WTC11 (cell line): Measurements from ENCODE around the gene DPP9. TPM values are rescaled to one million over a fixed set of nuclear protein-coding genes. Genes with fewer than 3 reads are reported as not detected.

ENCODE experiments used
- ATAC-seq: fragments of 200-7000 bp; cut with Tn5 transposase; 2 replicates; pipeline ENCODE4 v1.10.0; 2021; ENCODE audit warnings: mild to moderate bottlenecking, moderate library complexity
- CTCF ChIA-PET: fragments of 300-600 bp; sonication (Branson Sonifier 250); formaldehyde crosslinking; loops from one replicate; lab custom pipeline; 2021; ENCODE audit warnings: antibody characterized with exemption; lab: Charles Lee
- POLR2A ChIA-PET: fragments of 350-600 bp; sonication (Branson Sonifier 250); formaldehyde crosslinking; loops from one replicate; lab custom pipeline; 2021; ENCODE audit warnings: antibody characterized with exemption; lab: Charles Lee
- DNase-seq: peaks from one replicate; pipeline ENCODE4 v3.0.0; 2021; ENCODE audit warnings: low spot score
- H3K27ac Mint-ChIP-seq: 2 replicates; pipeline ENCODE4 v1.8.0; 2021; ENCODE audit warnings: mixed read lengths
- H3K27me3 Mint-ChIP-seq: 2 replicates; pipeline ENCODE4 v1.8.0; 2021; ENCODE audit warnings: low read depth, mild to moderate bottlenecking, moderate library complexity, mixed read lengths
- H3K36me3 Mint-ChIP-seq: 2 replicates; pipeline ENCODE4 v1.8.0; 2021; ENCODE audit warnings: mixed read lengths
- H3K4me1 Mint-ChIP-seq: 2 replicates; pipeline ENCODE4 v1.8.0; 2022; ENCODE audit warnings: mixed read lengths
- H3K4me3 Mint-ChIP-seq: 2 replicates; pipeline ENCODE4 v1.8.0; 2021; ENCODE audit warnings: mild to moderate bottlenecking, moderate library complexity, mixed read lengths
- H3K9me3 Mint-ChIP-seq: 2 replicates; pipeline ENCODE4 v1.8.0; 2021; ENCODE audit warnings: mixed read lengths
- ELF4 ChIP-seq: sonication (generic); formaldehyde crosslinking; IDR thresholded peaks from 2 replicates; pipeline ENCODE4 v1.8.1; 2022; ENCODE audit warnings: low read depth, mild to moderate bottlenecking, moderate library complexity, missing genetic modification reagents
- FOXP1 ChIP-seq: sonication (generic); formaldehyde crosslinking; IDR thresholded peaks from 2 replicates; pipeline ENCODE4 v1.8.0; 2022; ENCODE audit warnings: missing genetic modification reagents, mild to moderate bottlenecking, moderate library complexity, borderline replicate concordance
- GABPB1 ChIP-seq: sonication (generic); formaldehyde crosslinking; IDR thresholded peaks from 2 replicates; pipeline ENCODE4 v1.8.1; 2023; ENCODE audit warnings: mild to moderate bottlenecking, missing genetic modification reagents
- HMGA2 ChIP-seq: fragments of 250-450 bp; sonication (Bioruptor Pico); IDR thresholded peaks from 2 replicates; pipeline ENCODE4 v1.4.0; 2021; ENCODE audit warnings: mild to moderate bottlenecking, moderate library complexity
- MYBL2 ChIP-seq: sonication (generic); formaldehyde crosslinking; IDR thresholded peaks from 2 replicates; pipeline ENCODE4 v1.8.1; 2023; ENCODE audit warnings: mild to moderate bottlenecking, moderate library complexity, missing genetic modification reagents
- NFE2L1 ChIP-seq: sonication (generic); formaldehyde crosslinking; IDR thresholded peaks from 2 replicates; pipeline ENCODE4 v1.8.1; 2023; ENCODE audit warnings: missing genetic modification reagents
- NFYB ChIP-seq: sonication (generic); formaldehyde crosslinking; conservative IDR thresholded peaks from 2 replicates; pipeline ENCODE4 v1.8.0; 2022; ENCODE audit warnings: low read depth, missing genetic modification reagents
- RORB ChIP-seq: fragments of 250-450 bp; sonication (Bioruptor Pico); IDR thresholded peaks from 2 replicates; pipeline ENCODE4 v1.9.0; 2021; ENCODE audit warnings: mild to moderate bottlenecking
- SMAD3 ChIP-seq: sonication (generic); formaldehyde crosslinking; IDR thresholded peaks from 2 replicates; pipeline ENCODE4 v1.8.0; 2022; ENCODE audit warnings: missing genetic modification reagents, mild to moderate bottlenecking, borderline replicate concordance
- SMAD4 ChIP-seq: sonication (generic); formaldehyde crosslinking; IDR thresholded peaks from 2 replicates; pipeline ENCODE4 v1.8.0; 2022; ENCODE audit warnings: mild to moderate bottlenecking, missing genetic modification reagents
- TCF7 ChIP-seq: sonication (generic); formaldehyde crosslinking; IDR thresholded peaks from 2 replicates; pipeline ENCODE4 v1.8.0; 2022; ENCODE audit warnings: mild to moderate bottlenecking, low read depth, missing genetic modification reagents, moderate library complexity
- ZBTB21 ChIP-seq: sonication (generic); formaldehyde crosslinking; IDR thresholded peaks from 2 replicates; pipeline ENCODE4 v1.8.1; 2023; ENCODE audit warnings: mild to moderate bottlenecking, missing genetic modification reagents, borderline replicate concordance
- ZNF232 ChIP-seq: sonication (generic); formaldehyde crosslinking; IDR thresholded peaks from 2 replicates; pipeline ENCODE4 v1.8.0; 2022; ENCODE audit warnings: mild to moderate bottlenecking, missing genetic modification reagents
- ZNF263 ChIP-seq: sonication (generic); formaldehyde crosslinking; IDR thresholded peaks from 2 replicates; pipeline ENCODE4 v1.8.1; 2022; ENCODE audit warnings: low read depth, mild to moderate bottlenecking, moderate library complexity, missing genetic modification reagents
- total RNA-seq: library from RNA; stranded (reverse); gene quantifications from 3 replicates; pipeline ENCODE4 v1.2.3, GENCODE V29; 2021
- TF ChIP-seq, protein P1 (sequence below): sonication (generic); formaldehyde crosslinking; IDR thresholded peaks from 2 replicates; pipeline ENCODE4 v1.8.1; 2023; ENCODE audit warnings: mild to moderate bottlenecking, missing genetic modification reagents, moderate library complexity
- TF ChIP-seq, protein P2 (sequence below): sonication (generic); formaldehyde crosslinking; IDR thresholded peaks from 2 replicates; pipeline ENCODE4 v1.8.0; 2022; ENCODE audit warnings: mild to moderate bottlenecking, missing genetic modification reagents
- TF ChIP-seq, protein P3 (sequence below): sonication (generic); formaldehyde crosslinking; IDR thresholded peaks from 2 replicates; pipeline ENCODE4 v1.8.0; 2022; ENCODE audit warnings: mild to moderate bottlenecking, missing genetic modification reagents
- TF ChIP-seq, protein P4 (sequence below): fragments of 250-450 bp; sonication (Bioruptor Pico); IDR thresholded peaks from 2 replicates; pipeline ENCODE4 v1.9.0; 2021; ENCODE audit warnings: mild to moderate bottlenecking
- TF ChIP-seq, protein P5 (sequence below): sonication (generic); formaldehyde crosslinking; conservative IDR thresholded peaks from 2 replicates; pipeline ENCODE4 v1.8.1; 2023; ENCODE audit warnings: mild to moderate bottlenecking, low read depth, missing genetic modification reagents, moderate library complexity
- TF ChIP-seq, protein P6 (sequence below): fragments of 250-450 bp; sonication (Bioruptor Pico); IDR thresholded peaks from 2 replicates; pipeline ENCODE4 v1.9.0; 2021; ENCODE audit warnings: moderate library complexity, mild to moderate bottlenecking, inconsistent platforms, borderline replicate concordance
- TF ChIP-seq, protein P7 (sequence below): sonication (generic); formaldehyde crosslinking; IDR thresholded peaks from 2 replicates; pipeline ENCODE4 v1.8.1; 2022; ENCODE audit warnings: low read depth, missing genetic modification reagents, borderline replicate concordance
- TF ChIP-seq, protein P8 (sequence below): fragments of 200-600 bp; IDR thresholded peaks from 2 replicates; pipeline ENCODE4 v1.8.0; 2022; ENCODE audit warnings: antibody characterized with exemption

Gene DPP9
- total RNA-seq, 1 experiment from 2014 or later: 52.9 TPM

DNA sequence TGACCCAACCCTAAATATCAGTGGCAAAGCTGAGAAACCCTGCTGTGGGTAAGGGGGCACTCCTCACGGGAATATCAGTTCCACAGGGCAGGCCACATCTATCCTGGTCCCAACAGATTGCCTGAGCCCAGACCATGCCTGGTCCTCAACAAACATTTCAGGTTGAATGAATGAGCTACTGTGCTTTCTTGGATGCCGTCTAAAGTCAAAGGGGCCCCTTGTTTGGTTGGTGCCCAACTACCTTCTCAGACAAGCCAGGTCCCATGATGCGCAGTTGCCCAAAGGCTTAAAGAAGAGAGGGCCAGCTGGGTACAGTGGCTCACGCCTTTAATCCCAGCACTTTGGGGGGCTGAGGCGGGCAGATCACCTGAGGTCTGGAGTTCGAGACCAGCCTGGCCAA is 2.4 kb downstream of the DPP9 start (continued):
- TF ChIP-seq, protein P1, sequence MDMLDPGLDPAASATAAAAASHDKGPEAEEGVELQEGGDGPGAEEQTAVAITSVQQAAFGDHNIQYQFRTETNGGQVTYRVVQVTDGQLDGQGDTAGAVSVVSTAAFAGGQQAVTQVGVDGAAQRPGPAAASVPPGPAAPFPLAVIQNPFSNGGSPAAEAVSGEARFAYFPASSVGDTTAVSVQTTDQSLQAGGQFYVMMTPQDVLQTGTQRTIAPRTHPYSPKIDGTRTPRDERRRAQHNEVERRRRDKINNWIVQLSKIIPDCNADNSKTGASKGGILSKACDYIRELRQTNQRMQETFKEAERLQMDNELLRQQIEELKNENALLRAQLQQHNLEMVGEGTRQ (CRISPR knock-in tag): no peak
- TF ChIP-seq ZNF232 (CRISPR knock-in tag) (no peak), NFE2L1 (no peak), ZBTB21 (CRISPR knock-in tag) (no peak), NFYB (CRISPR knock-in tag) (no peak), RORB (no peak), SMAD3 (CRISPR knock-in tag) (no peak), ZNF263 (CRISPR knock-in tag) (no peak), ELF4 (CRISPR knock-in tag) (no peak)
- TF ChIP-seq, protein P2, sequence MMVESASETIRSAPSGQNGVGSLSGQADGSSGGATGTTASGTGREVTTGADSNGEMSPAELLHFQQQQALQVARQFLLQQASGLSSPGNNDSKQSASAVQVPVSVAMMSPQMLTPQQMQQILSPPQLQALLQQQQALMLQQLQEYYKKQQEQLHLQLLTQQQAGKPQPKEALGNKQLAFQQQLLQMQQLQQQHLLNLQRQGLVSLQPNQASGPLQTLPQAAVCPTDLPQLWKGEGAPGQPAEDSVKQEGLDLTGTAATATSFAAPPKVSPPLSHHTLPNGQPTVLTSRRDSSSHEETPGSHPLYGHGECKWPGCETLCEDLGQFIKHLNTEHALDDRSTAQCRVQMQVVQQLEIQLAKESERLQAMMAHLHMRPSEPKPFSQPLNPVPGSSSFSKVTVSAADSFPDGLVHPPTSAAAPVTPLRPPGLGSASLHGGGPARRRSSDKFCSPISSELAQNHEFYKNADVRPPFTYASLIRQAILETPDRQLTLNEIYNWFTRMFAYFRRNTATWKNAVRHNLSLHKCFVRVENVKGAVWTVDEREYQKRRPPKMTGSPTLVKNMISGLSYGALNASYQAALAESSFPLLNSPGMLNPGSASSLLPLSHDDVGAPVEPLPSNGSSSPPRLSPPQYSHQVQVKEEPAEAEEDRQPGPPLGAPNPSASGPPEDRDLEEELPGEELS: no peak
- TF ChIP-seq, protein P3, sequence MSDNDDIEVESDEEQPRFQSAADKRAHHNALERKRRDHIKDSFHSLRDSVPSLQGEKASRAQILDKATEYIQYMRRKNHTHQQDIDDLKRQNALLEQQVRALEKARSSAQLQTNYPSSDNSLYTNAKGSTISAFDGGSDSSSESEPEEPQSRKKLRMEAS (CRISPR knock-in tag): no peak
- TF ChIP-seq, all 79 proteins: peak for 0

DNA sequence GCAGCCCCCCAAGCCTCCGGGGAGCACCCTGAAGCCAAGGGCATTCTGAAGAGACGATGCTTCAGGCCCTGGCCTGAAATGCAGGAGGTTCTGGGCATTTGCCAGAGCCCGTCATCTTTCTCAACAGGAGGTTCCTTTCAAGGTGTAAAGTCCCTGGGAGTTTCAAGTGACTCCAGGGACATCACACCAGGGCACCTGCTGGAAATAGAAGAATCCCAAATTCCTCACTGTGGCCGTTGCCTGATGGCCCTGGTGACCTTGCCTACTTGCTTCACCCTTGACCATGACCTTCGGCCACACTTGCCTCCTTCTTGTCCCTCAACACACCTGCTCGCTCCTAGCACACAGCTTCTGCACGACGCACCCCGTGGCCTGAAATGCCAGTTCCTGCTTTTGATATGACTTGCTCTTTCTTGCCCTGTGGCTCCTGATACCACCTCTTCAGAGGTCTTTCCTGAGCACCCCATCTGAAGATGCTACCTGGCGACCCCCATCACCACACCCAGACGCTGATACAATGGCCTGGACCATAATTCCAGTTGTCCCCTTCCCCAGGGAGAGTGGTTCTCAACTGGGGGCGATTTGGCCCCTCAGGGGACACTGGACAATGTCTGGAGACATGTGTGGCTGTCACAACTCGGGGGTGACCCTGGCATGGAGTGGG is 3.5 kb downstream of the DPP9 start:
- DNase-seq: no peak
- Mint-ChIP-seq H3K9me3 (no peaks in the 10 kb centered on the region), H3K4me1 (peaks cover 5% of the 10 kb centered on the region; the same call in 1 of the 2 replicates), H3K27me3 (no peaks in the 10 kb centered on the region), H3K36me3 (peaks cover 19% of the 10 kb centered on the region), H3K4me3 (no peak overlapping the region), H3K27ac (no peak overlapping the region)
- no peak for ATAC-seq
- TF ChIP-seq HMGA2 (no peak), ELF4 (CRISPR knock-in tag) (no peak), GABPB1 (CRISPR knock-in tag) (no peak), NFE2L1 (no peak), TCF7 (CRISPR knock-in tag) (no peak), FOXP1 (CRISPR knock-in tag) (no peak), SMAD4 (CRISPR knock-in tag) (no peak), MYBL2 (CRISPR knock-in tag) (no peak)
- TF ChIP-seq, protein P4, sequence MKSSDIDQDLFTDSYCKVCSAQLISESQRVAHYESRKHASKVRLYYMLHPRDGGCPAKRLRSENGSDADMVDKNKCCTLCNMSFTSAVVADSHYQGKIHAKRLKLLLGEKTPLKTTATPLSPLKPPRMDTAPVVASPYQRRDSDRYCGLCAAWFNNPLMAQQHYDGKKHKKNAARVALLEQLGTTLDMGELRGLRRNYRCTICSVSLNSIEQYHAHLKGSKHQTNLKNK (CRISPR knock-in tag): no peak
- TF ChIP-seq, protein P5, sequence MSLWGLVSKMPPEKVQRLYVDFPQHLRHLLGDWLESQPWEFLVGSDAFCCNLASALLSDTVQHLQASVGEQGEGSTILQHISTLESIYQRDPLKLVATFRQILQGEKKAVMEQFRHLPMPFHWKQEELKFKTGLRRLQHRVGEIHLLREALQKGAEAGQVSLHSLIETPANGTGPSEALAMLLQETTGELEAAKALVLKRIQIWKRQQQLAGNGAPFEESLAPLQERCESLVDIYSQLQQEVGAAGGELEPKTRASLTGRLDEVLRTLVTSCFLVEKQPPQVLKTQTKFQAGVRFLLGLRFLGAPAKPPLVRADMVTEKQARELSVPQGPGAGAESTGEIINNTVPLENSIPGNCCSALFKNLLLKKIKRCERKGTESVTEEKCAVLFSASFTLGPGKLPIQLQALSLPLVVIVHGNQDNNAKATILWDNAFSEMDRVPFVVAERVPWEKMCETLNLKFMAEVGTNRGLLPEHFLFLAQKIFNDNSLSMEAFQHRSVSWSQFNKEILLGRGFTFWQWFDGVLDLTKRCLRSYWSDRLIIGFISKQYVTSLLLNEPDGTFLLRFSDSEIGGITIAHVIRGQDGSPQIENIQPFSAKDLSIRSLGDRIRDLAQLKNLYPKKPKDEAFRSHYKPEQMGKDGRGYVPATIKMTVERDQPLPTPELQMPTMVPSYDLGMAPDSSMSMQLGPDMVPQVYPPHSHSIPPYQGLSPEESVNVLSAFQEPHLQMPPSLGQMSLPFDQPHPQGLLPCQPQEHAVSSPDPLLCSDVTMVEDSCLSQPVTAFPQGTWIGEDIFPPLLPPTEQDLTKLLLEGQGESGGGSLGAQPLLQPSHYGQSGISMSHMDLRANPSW (CRISPR knock-in tag): no peak
- TF ChIP-seq, protein P6, sequence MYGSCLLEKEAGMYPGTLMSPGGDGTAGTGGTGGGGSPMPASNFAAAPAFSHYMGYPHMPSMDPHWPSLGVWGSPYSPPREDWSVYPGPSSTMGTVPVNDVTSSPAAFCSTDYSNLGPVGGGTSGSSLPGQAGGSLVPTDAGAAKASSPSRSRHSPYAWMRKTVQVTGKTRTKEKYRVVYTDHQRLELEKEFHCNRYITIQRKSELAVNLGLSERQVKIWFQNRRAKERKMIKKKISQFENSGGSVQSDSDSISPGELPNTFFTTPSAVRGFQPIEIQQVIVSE: no peak
- TF ChIP-seq, protein P7, sequence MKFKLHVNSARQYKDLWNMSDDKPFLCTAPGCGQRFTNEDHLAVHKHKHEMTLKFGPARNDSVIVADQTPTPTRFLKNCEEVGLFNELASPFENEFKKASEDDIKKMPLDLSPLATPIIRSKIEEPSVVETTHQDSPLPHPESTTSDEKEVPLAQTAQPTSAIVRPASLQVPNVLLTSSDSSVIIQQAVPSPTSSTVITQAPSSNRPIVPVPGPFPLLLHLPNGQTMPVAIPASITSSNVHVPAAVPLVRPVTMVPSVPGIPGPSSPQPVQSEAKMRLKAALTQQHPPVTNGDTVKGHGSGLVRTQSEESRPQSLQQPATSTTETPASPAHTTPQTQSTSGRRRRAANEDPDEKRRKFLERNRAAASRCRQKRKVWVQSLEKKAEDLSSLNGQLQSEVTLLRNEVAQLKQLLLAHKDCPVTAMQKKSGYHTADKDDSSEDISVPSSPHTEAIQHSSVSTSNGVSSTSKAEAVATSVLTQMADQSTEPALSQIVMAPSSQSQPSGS (CRISPR knock-in tag): no peak
- TF ChIP-seq, protein P8, sequence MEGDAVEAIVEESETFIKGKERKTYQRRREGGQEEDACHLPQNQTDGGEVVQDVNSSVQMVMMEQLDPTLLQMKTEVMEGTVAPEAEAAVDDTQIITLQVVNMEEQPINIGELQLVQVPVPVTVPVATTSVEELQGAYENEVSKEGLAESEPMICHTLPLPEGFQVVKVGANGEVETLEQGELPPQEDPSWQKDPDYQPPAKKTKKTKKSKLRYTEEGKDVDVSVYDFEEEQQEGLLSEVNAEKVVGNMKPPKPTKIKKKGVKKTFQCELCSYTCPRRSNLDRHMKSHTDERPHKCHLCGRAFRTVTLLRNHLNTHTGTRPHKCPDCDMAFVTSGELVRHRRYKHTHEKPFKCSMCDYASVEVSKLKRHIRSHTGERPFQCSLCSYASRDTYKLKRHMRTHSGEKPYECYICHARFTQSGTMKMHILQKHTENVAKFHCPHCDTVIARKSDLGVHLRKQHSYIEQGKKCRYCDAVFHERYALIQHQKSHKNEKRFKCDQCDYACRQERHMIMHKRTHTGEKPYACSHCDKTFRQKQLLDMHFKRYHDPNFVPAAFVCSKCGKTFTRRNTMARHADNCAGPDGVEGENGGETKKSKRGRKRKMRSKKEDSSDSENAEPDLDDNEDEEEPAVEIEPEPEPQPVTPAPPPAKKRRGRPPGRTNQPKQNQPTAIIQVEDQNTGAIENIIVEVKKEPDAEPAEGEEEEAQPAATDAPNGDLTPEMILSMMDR: no peak
- CTCF ChIA-PET: no interaction called here
- POLR2A ChIA-PET: no interaction called here
